Fibroblast of skin of right quadriceps (primary cell): ENCODE data around the gene HPCAL1.
A peak's percentile ranks its signal among the peaks of the same experiment; 100 is the strongest.

ENCODE experiments used
- DNase-seq: peaks from one replicate; pipeline ENCODE4 v3.0.0-alpha.2; 2013

HPCAL1 gene

DNA sequence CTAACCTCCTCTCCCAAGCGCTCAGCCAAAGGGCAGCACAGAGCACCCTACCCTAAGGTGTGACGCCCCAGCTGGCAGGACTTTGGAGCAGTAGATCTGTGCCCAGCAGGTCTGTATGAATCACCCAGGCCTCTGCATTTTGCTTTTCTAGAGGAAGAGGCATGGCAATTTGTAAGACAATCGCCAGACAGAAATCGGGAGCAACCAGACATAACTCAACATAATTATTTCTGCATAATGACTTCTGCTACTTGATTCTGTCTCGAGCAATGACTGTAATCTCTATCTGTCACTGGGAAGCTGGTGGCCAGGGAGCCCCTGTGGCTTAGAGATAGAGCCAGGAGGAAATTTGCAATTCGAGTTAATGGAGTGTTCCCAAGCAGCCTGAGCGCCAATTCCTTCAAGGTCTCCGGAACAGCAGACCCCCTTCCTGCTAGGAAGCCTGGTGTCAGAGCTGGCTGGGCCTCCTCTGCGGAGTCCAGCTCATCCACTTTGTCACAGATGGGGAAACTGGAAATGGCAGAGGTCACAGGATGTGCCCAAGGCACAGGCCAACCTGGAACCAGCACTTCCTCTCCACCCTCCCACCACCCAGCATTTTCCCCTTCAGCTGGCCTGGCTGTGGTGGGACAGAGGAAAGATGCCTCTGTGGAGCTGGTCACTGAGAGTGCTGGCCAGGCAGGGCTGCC lies 90.4 kb downstream of the HPCAL1 start:
- no peak for DNase-seq

DNA sequence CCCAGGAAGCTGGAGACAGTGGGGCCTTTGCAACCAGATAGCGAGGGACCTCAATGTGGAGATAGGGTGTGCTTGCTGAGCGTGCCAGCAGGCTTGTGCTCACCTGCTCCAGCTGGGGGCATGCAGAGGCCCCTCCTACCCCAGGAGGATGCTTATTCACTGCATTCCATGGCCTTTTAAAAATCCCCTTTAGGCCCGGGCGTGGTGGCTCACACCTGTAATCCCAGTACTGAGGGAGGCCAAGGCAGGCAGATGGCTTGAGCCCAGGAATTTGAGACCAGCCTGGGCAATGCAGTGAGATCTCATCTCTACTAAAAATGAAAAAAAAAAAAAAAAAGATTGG lies 90.9 kb downstream of the HPCAL1 start:
- no peak for DNase-seq

DNA sequence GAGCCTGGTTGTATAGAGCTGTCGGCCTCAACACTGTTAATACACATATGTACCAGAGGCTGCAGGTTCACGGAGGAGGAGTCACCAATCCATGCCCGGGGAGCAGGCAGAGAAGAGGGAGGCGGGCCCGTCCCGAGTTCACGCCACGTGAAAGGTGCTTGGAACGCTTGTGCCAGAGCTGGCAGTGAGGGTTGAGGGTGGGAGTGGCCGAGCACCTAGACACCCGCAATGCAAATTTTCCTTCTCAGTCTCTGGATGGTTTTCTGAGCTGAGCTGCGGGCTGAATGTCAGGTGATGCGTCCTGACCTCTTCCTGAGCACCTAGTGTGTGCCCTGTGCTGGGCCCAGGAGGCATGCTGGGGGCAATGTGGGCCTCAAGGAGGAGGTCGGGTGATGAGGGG lies 93.2 kb downstream of the HPCAL1 start:
- DNase-seq, result no peak

DNA sequence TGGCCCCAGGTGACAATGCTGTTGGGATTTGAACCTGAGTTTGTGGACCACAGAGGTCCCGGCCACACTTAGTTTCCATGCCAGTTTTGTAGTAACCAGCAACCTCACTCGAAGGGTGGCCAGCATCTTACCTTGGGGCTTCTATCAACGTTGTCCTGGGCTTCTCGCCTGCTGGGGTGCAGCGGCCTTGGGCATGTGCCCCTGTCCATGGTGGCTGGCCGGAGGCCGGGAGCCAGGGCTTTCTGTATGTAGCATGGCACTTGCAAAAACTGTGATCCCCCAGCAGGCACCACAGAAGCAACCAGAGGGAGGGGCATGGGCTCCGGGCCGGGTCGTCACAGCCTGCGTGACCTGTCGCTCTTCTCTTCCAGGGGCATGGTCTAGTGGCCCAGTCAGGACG lies 93.8 kb downstream of the HPCAL1 start:
- DNase-seq, result no peak

DNA sequence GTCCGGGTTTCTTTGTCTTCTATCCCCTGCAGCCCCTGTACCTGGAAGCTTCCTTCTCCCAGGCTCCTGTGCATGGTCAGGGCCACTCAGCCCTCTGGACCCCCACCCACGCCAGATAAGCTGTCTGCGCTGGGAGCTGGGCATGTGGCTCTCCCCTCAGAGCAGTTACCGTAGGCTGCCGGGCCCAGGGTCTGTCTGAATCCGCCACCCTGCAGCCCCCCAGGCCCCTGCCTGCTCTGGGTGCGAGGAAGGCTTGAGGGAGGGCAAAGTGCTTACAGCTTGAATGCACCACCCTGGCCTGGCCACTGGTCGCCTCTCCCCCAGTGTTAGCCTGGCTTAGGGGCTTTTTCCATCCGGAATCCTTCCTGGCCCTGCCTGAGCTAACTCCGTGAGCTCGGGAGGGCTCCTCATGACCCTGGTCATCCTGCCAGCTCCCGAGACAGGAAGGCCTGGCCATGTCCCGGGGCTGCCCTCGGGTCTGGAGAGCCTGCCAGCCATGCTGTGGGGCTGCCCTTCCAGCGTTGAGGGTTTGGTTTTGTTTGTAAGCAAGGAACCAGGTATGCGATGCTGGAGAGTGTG lies 94.7 kb downstream of the HPCAL1 start:
- no peak for DNase-seq

DNA sequence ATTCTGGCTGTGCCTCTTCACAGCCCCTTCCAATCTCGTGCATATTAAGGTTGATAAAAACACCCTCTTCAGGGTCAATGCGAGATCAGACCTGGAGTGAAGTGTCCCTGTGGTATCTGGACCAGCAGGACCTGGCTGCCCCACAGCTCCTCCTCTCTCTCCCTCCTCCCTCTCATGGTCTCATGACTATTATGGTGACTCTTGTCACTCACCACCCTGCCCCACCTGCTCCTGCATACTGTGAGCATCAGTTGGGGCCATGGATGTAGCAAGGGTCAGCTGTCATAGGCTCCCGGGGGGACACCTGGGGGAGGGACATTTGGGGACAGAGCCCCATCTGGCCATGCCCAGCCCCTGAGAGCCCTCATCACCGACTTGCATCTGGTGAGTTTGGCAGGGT lies 95.2 kb downstream of the HPCAL1 start:
- DNase-seq, result no peak

DNA sequence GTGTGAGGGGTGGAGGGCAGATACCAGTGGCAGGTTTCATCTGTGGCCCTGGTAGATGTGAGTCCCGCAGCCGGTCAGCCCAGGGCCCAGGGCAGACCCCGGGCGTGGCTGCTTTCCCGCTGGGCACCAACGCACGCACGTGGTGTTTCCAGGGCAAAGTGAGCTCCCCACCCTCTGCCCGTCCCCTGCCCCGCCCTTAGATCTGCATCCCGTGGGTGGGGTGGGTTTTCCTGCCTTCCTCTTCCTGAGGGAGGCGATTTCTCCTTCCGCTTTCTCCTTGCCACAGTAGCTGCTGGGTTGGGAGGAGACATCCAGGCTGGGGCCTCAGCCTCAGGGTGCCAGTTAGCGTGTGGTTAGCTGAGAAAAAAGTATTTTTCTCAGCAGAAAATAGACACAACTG lies 95.8 kb downstream of the HPCAL1 start:
- no peak for DNase-seq

DNA sequence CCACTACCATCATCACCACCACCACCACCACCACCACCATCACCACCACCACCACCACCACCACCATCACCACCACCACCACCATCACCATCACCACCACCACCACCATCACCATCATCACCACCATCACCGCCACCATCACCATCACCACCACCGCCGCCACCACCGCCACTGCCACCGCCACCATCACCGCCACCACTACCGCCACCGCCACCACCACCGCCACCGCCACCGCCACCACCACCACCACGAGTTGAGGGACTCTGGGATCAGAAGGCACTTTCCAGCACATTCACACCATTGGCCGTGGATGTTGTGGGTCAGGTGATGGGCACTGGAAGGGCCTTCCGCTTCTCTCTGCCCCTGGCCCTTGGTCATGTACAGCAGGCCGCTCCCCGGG lies 96.7 kb downstream of the HPCAL1 start:
- no peak for DNase-seq

DNA sequence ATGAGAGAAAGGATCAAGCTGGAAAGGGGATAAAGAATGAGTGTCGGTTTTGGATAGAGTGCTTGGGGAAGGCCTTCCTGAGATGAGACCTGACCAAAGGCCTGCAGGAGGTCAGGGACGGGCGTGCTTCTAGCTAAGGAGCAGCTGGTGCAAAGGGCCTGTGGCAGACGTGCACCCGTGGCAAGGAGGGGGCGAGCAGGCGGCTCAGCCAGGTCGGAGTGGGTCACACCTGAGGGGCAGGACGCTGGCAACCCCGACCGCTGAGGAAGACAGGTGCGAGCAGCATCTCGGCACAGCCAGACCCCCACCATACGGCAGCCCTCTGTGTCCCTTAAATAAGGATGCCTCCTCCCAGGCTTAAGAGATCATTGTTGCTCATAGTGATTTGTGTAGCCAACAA lies 97.3 kb downstream of the HPCAL1 start:
- no peak for DNase-seq

DNA sequence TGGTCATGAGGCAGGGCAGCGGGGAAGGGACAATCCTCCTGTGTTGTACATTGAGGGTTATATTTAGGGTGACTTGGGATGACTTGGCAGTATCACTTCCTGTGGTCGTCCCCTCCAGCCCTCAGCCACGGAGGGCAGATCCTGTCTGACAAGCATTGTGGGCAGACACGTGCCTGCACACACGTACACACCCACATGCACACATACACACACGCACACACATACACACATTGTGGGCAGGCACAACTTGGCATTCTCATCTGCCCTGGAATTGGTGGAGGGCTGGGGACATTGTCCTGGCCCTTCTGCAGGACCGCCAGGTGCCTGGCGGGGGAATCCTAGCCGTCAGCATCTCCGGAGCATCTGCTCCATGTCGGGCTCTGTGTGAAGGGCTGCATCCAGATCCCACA lies 97.9 kb downstream of the HPCAL1 start:
- DNase-seq, result no peak

DNA sequence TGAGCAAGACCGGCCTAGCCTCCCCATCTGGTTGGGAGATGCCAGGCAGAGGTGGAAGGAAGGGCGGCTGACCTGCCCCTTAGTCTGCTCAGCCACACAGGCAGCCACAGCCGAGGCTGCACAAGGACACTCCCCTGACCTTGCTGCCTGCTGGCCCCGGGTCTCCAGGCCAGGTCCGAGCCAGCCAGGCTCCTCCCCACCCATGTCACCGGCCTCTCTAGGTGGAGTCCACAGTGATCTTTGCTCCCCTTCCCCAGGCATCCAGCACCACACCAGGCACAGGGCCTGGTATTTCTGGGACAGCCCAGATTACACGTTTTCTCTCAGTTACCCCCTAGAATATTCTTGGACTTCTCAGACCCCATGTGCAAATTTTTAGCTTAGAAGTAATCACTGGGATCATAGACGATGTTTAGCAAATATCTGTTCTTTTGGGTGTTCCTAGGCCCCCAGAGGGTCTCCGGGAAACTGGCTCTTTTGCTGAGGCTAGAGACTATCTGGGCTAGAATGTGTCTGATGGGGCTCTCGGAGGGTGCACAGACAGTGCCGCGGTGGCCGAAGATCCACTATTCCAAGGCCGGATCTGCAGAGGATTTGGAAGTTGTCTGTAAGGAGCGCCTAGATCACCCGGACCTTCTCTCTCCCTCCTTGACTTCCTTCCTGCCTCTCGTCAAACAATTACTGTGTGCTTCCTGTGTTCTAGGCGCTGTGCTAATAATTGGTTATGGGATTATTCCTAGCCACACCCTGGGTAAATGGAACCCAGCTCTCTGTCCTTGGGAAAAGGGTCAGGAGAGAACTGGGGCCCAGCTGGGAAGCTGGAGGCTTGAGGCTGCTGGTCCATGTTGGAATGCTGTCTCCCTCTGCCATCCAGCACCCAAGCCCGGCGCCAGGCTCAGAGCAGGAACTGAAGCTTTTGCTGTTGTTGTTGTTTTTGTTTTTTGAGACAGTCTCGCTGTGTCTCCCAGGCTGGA lies 98.6 kb downstream of the HPCAL1 start:
- DNase-seq, result no peak

DNA sequence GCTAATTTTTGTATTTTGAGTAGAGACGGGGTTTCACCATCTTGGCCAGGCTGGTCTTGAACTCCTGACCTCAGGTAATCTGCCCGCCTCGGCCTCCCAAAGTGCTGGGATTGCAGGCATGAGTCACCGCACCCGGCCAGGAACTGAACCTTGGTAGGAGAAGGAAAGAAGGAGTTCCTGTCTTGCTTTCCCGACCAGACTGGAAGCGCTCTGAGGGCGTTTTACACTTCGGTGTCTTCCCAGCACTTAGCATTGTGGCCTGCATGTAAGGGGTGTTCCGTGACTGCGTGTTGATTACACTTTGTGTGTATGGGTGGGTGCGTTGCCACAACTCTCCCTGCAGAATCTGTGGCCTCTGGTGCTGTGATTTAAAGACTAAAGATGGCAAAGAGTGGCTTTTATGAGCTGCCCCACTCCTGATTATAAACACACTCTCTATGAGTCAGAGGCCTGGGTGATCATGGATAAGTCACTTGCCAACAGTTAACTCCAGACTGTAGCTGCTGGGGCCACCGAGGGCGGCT lies 99.4 kb downstream of the HPCAL1 start:
- DNase-seq, result peak; percentile 22

DNA sequence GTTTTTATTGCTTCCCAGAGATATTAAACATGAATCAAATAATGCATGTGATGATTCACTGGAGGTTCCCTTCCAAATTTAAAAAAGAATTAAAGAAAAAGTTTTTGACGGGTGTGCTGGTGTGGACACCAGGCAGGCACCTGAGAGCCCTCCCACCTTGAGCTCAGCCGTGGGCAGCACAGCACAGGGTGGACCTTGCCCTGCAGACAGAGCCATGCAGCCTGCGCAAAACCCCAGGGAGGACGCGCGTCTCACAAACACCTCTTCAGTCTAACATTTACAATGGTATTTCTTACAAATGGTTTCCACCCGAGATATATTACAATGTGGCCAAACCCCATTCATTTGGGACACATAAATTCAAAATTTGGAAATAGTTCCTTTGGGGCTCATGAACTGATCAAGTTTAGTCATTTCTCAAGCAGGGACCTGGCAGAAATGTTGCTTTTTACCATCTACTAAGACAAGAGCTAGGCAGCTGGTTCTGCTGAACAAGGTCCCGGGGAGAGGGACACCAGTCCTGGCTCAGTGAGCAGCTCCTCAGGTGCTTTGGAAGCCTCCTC lies 100.0 kb downstream of the HPCAL1 start:
- DNase-seq, result no peak

DNA sequence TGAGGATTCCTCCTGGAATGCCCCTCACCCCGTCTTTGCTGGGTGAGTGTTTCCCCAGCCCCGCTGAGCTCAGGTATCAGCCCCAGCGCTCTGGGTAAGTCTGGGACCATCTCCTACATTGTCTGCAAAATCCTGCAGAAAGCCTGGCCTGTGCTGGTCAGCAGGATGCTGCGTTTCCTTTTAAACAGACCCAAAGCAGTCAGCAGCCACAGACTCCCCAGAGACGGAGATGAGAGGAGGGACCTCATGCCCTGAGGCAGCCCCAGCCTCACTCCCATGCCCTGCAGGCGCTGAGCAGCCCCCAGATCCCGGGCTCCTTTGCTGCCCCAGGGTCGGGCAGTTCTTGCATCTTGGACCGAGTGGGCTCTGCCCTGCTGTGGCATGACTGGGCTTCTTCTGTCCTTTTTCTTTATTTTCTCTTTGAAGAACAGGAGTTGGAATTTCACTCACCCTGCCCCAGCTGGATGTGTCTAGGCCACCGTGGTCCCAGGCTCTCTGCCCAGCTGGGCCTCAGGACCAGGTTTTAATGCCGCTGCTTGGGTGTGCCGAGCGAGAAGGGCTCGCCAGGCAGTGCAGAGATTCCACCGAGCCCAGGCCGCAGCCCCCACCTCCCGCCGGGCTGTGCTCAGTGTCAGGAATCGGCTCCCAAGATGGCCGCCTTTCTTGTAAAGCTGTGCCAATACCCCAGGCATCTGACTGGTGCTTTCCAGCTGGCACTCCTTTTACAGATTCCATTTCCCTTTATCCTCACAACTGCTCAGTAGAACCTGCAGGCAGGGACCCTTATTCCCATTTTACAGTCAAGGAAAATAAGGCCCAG lies 101.8 kb downstream of the HPCAL1 start:
- no peak for DNase-seq

DNA sequence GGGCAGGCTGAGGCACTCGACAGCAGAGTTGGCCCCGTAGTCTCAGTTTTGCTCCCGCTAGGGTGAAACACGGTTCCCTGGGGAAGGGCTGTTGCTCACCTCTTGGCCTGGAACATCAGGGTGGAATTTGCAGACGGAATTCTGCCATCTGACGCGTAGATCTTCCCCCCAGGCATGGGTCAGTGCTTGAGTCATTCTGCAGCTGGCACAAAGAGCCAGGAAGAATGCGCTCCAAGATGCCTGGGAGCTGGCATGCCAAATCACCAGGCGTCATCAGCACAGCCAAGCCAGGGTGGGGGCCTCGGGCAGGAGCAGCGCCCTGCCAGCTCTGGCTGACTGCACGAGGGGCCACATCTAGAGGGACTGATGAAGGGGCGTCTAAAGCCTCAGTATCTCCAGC lies 102.7 kb downstream of the HPCAL1 start:
- DNase-seq, result peak; percentile 84

DNA sequence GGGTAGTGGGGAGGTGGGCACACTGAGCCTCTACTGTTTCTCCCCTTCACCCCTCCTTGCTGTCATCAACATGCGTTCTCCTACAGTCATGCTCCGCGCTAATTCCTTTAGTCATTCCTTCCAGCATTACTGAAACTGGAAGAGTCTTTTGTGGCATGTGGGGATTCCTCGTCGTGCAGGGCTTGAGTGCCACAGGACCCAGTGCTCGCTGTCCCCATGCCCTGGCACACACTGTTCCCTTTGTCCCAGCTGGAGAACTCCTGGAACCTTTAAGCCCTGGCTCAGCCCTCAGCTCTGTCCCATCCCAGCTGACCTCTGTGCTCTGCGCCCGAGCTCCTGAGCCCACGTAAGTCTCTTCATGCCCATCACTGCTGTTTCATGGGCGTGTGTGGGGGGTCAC lies 103.3 kb downstream of the HPCAL1 start:
- no peak for DNase-seq

DNA sequence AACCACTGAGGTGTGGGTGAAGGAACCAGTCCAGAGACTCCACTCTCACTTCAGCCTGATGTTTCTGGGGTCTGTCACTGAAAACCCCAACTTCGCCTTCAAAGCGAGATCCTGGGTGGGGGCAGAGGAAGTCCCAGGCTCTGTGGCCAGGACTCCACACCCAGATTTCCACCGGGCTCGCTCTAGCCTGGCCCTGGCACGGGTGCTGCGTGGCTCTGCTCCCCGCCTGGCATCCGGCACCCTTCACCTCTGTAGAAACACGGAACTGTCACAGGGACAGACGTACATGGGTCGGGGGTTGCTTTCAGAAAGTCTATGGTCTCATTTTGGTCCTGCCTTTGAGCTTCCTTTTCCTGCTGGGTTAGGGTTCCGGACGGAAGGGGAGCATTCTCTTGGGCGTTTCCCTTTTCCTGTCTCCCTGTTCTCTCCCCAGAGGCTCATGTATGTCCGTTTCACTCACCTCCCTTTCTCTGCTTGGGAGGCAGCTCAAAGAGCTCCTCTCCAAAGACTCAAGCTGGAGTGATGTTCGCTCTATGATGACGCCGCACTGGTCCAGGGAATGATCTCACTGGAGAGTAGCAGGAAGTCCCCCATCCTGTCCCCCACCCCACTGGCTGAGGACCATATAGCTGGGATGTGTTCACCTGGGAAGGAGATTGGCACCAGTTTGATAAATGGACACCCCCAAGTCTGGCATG lies 103.9 kb downstream of the HPCAL1 start:
- no peak for DNase-seq

DNA sequence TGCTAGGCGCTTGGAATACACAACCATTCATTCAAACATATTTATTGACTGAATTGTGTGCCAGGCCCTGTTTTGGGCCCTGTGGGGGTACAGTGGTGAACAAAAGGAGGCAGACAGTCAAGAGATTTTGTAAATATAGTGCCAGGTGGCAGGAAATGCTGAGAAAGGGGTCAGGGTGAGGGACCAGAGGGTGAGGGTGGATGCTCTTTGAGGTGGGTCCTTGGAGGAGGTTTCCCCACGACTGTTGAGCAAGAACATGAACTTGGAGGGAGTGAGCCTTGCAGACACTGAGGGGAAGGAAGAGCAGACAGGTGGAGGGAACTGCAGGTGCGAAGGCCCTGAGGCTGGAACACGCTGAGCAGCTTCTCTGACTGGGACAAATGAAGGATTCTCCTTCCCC lies 104.7 kb downstream of the HPCAL1 start:
- DNase-seq, result no peak

DNA sequence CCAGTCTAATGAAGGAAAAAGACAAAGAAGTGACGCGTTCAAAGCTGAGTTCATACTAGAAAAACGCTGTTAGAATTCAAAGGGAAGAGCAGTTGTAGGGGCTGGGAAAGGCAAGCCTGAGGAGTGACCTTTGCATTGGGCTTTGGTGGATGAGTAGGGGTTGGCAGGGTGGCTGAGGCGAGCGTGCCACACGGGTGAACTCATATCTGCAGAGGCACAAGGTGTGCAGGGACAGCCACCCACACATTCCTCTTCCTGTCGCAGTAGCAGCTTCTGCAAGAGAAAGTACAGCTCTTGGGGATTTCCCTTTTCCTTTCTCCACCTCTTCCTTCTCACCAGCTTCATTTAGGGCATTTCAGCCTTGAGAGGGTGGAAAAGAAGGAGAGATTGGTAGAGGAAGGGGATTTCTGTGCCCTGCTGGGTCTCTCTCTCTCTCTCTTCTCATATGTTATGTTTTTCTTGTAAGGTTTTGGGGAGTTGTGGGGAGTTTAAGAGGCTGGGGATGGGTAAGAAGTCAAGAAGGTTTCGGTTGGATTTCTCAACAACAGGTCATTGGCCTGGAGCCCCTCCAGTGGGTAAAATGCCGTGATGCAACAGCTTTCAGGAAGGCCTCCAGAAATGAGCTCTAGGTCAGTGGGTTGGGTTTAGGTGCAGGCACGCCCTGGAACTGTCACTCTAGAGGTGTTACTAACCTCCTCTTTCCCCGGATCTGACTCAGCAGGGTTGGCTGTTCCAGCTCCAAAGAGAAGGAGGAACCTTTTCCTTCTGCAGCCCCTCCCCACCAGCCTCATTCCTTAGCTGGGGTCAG lies 105.3 kb downstream of the HPCAL1 start:
- DNase-seq, result peak; percentile 27

DNA sequence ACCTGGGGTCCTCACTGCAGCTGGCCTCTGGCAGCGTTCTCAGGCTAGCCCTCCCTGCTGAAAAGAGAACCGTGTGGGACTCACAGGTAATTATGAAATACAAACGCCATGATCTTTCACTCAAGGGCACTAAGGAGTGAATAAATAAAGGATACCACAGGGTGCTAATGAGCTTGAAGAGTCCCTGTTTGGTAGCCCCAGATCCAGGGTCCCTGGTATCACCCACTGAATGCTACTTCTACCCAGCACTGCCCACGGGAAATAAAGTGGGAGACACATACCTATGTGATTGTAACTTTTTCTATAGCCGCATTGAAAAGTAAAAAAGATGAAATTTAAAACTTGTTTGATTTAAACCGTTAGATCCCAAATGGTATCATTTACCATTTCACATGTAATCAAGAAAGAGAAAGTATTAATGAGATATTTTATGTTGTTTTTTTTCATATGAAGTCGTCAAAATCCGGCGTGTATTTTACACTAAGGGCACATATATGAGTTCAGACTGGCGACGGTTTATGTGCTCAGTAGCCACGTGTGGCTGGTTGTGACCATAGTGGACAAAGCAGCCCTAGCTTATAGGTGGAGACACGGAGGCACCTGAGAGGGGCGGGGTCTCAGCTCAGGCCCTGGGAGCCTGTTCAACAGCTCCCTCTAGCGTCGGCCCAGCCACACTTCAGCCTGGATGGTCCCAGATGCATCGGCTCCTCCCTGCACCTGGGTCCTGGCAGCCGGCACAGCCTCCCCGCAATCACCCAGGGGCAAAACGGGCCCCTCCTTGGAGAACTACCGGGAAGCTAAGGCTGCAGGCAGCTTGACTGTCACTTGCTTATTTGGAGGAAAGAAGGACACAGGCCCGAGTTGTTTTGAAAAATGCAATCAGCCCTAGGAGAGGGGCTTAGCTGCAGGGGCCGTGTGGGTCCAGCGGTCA lies 106.2 kb downstream of the HPCAL1 start:
- DNase-seq, result peak; percentile 54
